ENCODE measurements around the gene ARL8A. TPM values are rescaled to one million over a fixed set of nuclear protein-coding genes. Genes with fewer than 3 reads are reported as not detected.

ARL8A gene
- 77.9 TPM for total RNA-seq

DNA sequence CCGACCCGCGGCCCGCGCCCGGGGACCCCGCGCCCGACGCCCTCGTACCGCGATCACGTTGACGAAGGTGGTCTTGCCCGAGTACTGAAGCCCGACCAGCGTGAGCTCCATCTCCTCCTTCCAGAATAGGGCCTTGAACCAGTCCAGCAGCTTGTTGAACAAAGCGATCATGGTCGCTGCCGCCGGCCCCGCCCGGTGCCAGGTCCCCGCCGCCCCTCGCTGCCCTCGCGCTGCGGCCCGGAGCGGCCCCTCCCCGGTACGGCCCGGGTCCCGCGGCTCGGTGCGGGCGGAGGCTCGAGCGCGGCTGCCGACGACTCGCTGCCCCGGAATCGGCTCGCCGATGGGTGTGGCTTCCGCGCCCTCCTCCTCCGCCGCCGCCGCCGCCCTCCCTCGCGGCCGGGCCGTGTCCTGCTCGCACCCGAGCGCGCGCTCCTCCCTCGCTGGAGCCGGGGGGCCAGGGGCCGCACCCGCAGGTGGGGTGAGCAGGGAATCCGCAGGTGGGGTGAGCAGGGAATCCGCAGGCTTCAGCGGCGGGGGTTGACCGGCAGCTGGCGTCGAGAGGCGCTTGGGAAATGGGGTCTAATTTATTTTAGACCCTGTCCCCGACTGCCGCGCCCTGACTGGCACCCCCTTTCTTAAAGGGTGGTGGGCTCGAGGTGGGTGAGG lies at the start of gene ARL8A:
Gene ARL8A, minus strand, starts transcription at position 336 of the 666 bp plus-strand sequence. Its CDS starts 165 bp downstream, at position 171.

DNA sequence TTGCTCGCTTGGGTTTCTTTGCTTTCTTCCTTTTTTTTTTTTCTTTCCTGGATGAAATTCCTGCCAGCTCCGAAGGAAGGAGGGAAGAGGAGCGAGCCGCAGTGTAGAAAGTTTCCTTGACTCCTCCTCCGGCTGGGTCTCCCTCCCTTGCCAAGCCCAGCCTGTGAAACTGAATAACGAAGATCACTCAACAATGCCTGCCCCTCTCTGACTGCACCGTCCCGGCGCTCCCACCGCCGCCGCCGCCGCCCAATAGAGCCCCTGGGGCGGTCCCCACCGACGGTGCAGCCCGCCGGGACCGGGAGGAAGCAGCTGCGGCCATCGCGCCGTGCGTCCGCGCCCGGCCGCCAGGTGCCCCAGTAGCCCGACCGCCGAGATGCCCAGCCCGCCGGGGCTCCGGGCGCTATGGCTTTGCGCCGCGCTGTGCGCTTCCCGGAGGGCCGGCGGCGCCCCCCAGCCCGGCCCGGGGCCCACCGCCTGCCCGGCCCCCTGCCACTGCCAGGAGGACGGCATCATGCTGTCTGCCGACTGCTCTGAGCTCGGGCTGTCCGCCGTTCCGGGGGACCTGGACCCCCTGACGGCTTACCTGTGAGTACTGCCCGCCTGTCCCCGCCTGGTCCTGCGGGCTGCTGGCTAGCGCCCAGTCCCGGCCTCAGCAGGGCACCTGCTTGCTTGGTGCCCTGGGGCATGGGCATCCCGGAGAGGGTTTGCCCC lies 49.2 kb upstream of the ARL8A start, which contains the start of gene LGR6:
Gene LGR6, plus strand, starts transcription at position 186 of the 714 bp plus-strand sequence. Its CDS starts 191 bp downstream, at position 377.

DNA sequence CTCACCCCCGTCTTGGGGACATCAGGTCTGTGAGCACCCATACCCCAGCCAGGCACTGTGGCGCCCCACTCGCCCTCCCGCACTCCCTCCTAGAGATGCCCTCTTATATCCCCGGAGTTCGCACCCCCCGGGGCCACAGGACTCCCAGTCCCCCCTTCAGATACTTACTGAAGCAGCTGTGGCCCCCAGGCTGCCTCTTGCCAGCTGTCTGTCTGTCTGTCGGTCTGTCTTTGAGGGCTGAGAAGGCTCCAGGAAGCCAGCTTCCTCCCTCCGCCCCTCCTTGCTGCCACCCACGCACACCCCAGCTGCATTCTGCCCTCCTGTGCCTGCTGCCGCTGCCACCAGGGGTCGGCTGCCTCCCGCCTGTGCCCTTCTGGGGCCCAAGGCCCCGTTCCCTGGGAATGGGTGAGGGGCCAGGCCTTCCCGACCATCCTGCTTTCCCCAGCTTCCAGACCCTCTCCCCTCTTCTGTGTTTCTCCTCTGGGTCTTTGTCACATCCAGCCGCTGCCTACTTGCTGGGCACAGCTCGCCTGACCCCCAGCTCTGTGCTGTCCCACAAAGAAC lies 15.9 kb upstream of the ARL8A start, which contains the start of gene PTPN7:
Gene PTPN7, minus strand, starts transcription at position 226 of the 564 bp plus-strand sequence. CDS start 1,200 bp downstream, outside the sequence.

DNA sequence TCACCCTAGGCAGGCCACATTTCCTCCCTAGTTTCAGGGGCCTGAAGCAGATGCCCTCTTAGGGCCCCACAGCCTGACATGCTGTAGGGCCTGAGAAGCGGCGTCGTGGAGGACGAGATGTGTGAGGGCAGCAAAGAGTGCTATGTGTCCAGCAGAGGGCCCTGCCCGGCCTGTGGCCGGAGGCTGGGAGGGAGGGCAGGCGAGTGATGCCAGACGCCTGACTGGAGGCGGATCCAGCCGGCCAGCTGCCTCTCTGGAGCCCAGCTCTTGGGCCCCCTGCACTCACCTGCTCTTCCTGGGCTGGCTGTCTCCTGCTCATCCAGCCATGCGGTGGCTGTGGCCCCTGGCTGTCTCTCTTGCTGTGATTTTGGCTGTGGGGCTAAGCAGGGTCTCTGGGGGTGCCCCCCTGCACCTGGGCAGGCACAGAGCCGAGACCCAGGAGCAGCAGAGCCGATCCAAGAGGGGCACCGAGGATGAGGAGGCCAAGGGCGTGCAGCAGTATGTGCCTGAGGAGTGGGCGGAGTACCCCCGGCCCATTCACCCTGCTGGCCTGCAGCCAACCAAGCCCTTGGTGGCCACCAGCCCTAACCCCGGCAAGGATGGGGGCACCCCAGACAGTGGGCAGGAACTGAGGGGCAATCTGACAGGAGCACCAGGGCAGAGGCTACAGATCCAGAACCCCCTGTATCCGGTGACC lies 21.8 kb downstream of the ARL8A start, which contains the start of gene GPR37L1:
Gene GPR37L1, plus strand, starts transcription at position 279 of the 697 bp plus-strand sequence. Its CDS starts 47 bp downstream, at position 326.

Small RNA genes within 50 kb of the gene (small RNA-seq; reads per million reads assigned to genes)
- gene CRIP1P3 (ENCODE audit: low replicate concordance) = not detected

Other genes starting within 250 kb of the ARL8A start
- 0.31 TPM for gene LMOD1, start 198.2 kb downstream of the ARL8A start, total RNA-seq
- gene TIMM17A, start 189.2 kb downstream of the ARL8A start, total RNA-seq = 41.3 TPM
- gene RNPEP, start 162.1 kb downstream of the ARL8A start, total RNA-seq = 13.1 TPM
- 0.31 TPM for gene ELF3, start 134.2 kb downstream of the ARL8A start, total RNA-seq
- gene GPR37L1, start 21.8 kb downstream of the ARL8A start, total RNA-seq = 0.63 TPM
- gene PTPN7, start 15.9 kb upstream of the ARL8A start, total RNA-seq = not detected
- 1.3 TPM for gene LGR6, start 49.1 kb upstream of the ARL8A start, total RNA-seq
- 27.2 TPM for gene UBE2T, start 197.2 kb upstream of the ARL8A start, total RNA-seq
- gene PPP1R12B, start 204.0 kb upstream of the ARL8A start, total RNA-seq = 103 TPM

Measured in parietal lobe (tissue), 2 donors.